ENCODE measurements around the gene TMUB1. TPM values are rescaled to one million over a fixed set of nuclear protein-coding genes. Genes with fewer than 3 reads are reported as not detected.

Gene TMUB1
- total RNA-seq, 2 donors from 2014 or later: 25.7 to 35.2 TPM

DNA sequence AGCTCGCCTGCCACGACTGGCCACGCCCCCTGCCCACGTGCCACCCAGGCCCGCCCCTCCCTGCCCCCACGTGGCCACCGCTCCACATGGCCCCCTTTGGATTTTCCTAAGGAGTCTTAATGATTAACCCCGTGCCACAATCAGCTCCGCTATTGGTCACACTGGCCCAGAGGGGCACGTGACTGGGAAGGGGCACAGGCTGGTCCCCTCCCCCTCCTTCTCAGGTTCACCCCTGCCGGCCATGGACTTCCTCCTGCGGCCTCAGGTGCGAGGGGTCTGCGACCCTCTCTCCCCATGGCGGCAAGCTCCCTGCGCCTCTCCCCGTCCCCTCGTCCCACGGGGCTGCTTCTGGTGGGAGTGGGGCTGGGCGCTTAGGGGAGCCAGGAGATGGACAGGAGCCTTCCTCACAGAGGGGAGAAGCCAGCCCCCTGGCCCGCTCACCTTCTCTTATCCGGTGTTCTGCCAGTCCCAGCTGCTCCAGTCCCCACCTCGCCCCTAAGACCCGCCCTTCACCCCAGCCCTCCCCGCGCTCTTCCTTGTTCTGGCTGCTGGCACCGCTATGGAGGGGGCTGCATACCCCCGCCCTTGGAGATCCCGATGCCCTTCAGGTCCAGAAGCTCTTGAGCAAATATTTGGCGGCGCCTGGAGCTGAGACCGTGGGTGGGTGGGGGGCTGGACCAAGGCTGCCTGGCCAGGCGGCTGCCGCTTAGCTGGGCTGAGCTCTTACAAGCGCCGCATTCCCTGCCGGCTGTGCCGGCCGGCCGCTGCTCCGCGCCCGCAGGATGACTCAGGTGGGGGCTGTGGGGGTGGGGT lies 20.7 kb downstream of the TMUB1 start:
- ATAC-seq (ENCODE audit: insufficient number of reproducible peaks, low FRiP score, low read depth) (no peak), DNase-seq (ENCODE audit: low spot score) (no peak)
- Histone ChIP-seq H3K4me3 (peak overlapping the region; percentile 59), H3K4me1 (ENCODE audit: control insufficient read depth in 1 of 2, low read depth in 2 of 2) (peaks cover 33 to 44% of the 10 kb centered on the region in 2 donors), H3K36me3 (peaks cover 27% of the 10 kb centered on the region), H3K9me3 (no peaks in the 10 kb centered on the region), H3K27me3 (replicated peaks; ENCODE audit: insufficient read depth) (no peaks in the 10 kb centered on the region), H3K27ac (peak overlapping the region; percentile 53 to 67)
- TF ChIP-seq, protein P1, sequence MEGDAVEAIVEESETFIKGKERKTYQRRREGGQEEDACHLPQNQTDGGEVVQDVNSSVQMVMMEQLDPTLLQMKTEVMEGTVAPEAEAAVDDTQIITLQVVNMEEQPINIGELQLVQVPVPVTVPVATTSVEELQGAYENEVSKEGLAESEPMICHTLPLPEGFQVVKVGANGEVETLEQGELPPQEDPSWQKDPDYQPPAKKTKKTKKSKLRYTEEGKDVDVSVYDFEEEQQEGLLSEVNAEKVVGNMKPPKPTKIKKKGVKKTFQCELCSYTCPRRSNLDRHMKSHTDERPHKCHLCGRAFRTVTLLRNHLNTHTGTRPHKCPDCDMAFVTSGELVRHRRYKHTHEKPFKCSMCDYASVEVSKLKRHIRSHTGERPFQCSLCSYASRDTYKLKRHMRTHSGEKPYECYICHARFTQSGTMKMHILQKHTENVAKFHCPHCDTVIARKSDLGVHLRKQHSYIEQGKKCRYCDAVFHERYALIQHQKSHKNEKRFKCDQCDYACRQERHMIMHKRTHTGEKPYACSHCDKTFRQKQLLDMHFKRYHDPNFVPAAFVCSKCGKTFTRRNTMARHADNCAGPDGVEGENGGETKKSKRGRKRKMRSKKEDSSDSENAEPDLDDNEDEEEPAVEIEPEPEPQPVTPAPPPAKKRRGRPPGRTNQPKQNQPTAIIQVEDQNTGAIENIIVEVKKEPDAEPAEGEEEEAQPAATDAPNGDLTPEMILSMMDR (IDR thresholded peaks at IDR 0.05): no peak

DNA sequence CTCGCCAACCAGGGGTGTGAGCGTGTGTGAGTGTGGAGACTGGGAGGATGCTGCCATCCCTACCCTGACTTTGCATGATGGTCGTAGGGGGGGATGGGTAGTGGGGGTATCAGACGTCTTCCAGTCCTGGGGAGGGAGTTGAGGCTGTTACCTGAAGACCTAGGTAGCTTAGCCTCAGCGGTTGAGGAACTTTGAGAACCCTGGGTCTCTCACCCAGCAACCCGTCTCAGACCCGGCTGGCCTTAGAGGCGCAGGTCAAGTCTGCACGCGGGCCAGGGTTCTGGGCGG lies 21.2 kb downstream of the TMUB1 start:
- Histone ChIP-seq H3K4me3 (no peak overlapping the region), H3K36me3 (peaks cover 22% of the 10 kb centered on the region), H3K4me1 (ENCODE audit: control insufficient read depth in 1 of 2, low read depth in 2 of 2) (peaks cover 35 to 49% of the 10 kb centered on the region in 2 donors), H3K27ac (peak overlapping the region in 1 of 2 donors; percentile 67), H3K9me3 (no peaks in the 10 kb centered on the region), H3K27me3 (replicated peaks; ENCODE audit: insufficient read depth) (no peaks in the 10 kb centered on the region)
- DNase-seq (ENCODE audit: low spot score): no peak
- no peak for ATAC-seq (ENCODE audit: insufficient number of reproducible peaks, low FRiP score, low read depth)
- TF ChIP-seq, protein P1 (IDR thresholded peaks at IDR 0.05): no peak

DNA sequence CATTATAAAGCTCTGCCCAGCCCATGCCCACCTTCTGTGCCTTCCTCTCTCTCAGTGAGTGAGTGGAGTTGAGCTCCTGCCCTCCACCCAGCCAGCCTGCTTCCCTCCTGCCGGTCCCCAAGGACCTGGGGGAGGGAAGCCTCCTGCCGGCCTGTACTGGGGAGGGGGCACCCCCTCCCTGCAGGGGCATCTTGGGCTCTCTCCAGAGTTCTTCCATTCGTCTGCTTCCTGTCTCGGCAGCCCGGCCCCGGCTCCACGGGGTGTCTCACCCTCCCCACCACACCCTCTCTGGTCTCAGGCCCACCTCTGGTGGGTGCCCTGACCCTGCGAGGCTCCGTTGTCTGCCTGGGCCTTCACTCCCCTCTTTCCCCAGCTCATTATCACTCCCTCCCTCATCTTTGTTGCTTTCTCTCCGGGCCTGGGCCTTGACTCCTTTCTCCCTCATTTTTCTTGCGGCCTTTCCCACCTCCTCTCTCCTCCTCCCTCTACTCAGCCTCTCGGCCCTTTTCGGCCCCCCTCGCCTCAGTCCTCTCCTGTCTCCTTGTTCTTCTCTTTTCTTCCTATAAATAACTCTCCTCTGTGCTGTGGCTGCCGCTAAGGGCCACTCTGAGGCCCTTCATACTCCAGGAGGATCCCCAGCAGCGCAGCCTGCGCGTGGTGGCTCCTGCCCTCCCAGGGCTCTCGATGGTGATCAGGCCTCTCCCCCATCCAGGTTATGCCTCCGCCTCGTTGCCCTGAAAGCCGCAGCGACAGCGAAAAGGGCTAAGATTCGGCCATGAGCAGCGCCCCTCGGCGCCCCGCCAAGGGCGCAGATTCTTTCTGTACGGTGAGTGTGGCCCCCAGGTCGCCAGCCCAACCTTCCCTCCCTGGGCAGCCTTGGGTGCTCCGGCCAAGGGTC lies 21.8 kb downstream of the TMUB1 start:
- ATAC-seq (ENCODE audit: insufficient number of reproducible peaks, low FRiP score, low read depth) (no peak), DNase-seq (ENCODE audit: low spot score) (no peak)
- Histone ChIP-seq H3K4me3 (peak overlapping the region; percentile 98), H3K4me1 (ENCODE audit: control insufficient read depth in 1 of 2, low read depth in 2 of 2) (peaks cover 37 to 54% of the 10 kb centered on the region in 2 donors), H3K36me3 (peaks cover 16% of the 10 kb centered on the region), H3K9me3 (no peaks in the 10 kb centered on the region), H3K27me3 (replicated peaks; ENCODE audit: insufficient read depth) (no peaks in the 10 kb centered on the region), H3K27ac (peak overlapping the region in 1 of 2 donors; percentile 97)
- TF ChIP-seq, protein P1 (IDR thresholded peaks at IDR 0.05): no peak

DNA sequence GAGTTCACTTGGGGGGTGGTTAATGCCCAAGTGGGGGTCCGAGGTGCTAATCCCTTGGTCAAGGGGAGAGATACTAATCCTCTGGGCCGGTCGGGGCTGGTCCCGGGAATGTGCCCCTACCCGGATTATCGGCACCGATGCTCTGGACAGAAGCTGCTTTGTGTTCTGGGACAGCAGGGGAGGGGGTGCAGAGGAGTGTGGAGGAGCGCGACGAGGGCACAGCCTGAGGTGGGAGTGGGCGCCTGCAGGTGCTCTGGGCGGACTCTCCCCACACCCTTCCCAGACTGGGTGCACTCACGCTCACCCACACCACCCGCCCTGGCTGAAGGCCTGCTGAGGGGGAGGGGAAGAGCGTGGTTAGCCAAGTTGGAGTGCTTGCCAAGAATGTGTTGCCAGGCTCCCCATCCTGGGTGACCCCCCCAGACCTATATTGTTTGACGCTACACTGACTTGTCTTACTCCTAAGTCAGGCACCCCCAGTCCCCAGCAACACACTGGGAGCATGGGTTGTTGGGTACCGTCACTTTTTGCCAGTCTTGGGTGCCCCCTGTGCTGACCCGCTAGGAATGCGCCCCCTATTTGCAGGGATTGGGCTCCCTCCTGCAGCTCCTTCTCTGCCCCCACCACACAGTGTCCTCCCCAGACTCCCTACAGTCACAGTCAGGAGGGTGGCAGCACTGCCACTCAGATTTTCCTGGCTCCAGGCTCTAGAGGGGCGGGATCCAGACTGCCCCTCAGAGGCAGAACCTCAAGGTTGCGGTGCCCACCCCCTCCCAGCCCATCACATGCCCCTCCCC lies 22.7 kb downstream of the TMUB1 start:
- peaks cover 37 to 56% of the 10 kb centered on the region in 2 donors for H3K4me1 ChIP-seq (ENCODE audit: control insufficient read depth in 1 of 2, low read depth in 2 of 2)
- H3K9me3 ChIP-seq: no peaks in the 10 kb centered on the region
- TF ChIP-seq, protein P1 (IDR thresholded peaks at IDR 0.05): no peak
- peak overlapping the region; percentile 98 for H3K4me3 ChIP-seq
- peak overlapping the region; percentile 43 to 97 for H3K27ac ChIP-seq
- DNase-seq (ENCODE audit: low spot score): no peak
- H3K27me3 ChIP-seq (replicated peaks; ENCODE audit: insufficient read depth): no peaks in the 10 kb centered on the region
- no peak for ATAC-seq (ENCODE audit: insufficient number of reproducible peaks, low FRiP score, low read depth)
- peaks cover 11% of the 10 kb centered on the region for H3K36me3 ChIP-seq

Measured in thoracic aorta (tissue), 2 donors.